DND-41 (cell line): Measurements from ENCODE around the gene TMEM69.
"Not testable (repeated sequence)": the region's sequence is repeated elsewhere in the genome, so short reads cannot be mapped to it uniquely, and the experiment has no call there.

ENCODE experiments used
- ATAC-seq: fragments of 200-7000 bp; cut with Tn5 transposase; 3 replicates; pipeline ENCODE4 v1.9.1; 2021; ENCODE audit warnings: low read depth; ENCODE audit not compliant: insufficient read depth
- DNase-seq: peaks from one replicate; pipeline ENCODE4 v3.0.0-alpha.2; 2020
- H2AFZ ChIP-seq: 2 replicates; pipeline ENCODE4 v1.6.0; 2012; ENCODE audit warnings: low read depth, low read length
- H3K27ac ChIP-seq: 2 replicates; pipeline ENCODE4 v1.5.1; 2012; ENCODE audit warnings: low read length, inconsistent platforms
- H3K27me3 ChIP-seq: fragments of 200-600 bp; sonication (generic); 2 replicates; pipeline ENCODE4 v1.6.0; 2012; ENCODE audit warnings: low read length, mild to moderate bottlenecking, inconsistent platforms; ENCODE audit not compliant: insufficient read depth, poor library complexity
- H3K36me3 ChIP-seq: 2 replicates; pipeline ENCODE4 v1.5.1; 2012; ENCODE audit warnings: low read length, inconsistent platforms; ENCODE audit not compliant: insufficient read depth
- H3K4me1 ChIP-seq: 2 replicates; pipeline ENCODE4 v1.5.1; 2012; ENCODE audit warnings: mild to moderate bottlenecking, low read length; ENCODE audit not compliant: insufficient read depth
- H3K4me2 ChIP-seq: 2 replicates; pipeline ENCODE4 v1.6.0; 2012; ENCODE audit warnings: mild to moderate bottlenecking, moderate library complexity, low read length, inconsistent platforms; ENCODE audit not compliant: insufficient read depth
- H3K4me3 ChIP-seq, 2 experiments: fragments of 200-600 bp in 1 of 2; shearing (Covaris generic) in 1 of 2; 2 replicates each; pipeline ENCODE4 v1.5.1; 2012 to 2016; ENCODE audit warnings: inconsistent platforms in 2 of 2, low read length in 2 of 2, mild to moderate bottlenecking in 2 of 2, low read depth in 1 of 2, moderate library complexity in 1 of 2
- H3K79me2 ChIP-seq: 2 replicates; pipeline ENCODE4 v1.6.0; 2012; ENCODE audit warnings: low read length, inconsistent platforms; ENCODE audit not compliant: insufficient read depth
- H3K9ac ChIP-seq: 2 replicates; pipeline ENCODE4 v1.6.0; 2012; ENCODE audit warnings: low read depth, mild to moderate bottlenecking, inconsistent platforms, low read length, moderate library complexity
- H3K9me3 ChIP-seq: 2 replicates; pipeline ENCODE4 v1.5.1; 2012; ENCODE audit warnings: low read length, moderate library complexity, mild to moderate bottlenecking, inconsistent platforms; ENCODE audit not compliant: insufficient read depth, severe bottlenecking
- H4K20me1 ChIP-seq: 2 replicates; pipeline ENCODE4 v1.6.0; 2012; ENCODE audit warnings: low read length; ENCODE audit not compliant: insufficient read depth
- EZH2 ChIP-seq: IDR thresholded peaks from 3 replicates; pipeline ENCODE4 v1.6.1; 2012; ENCODE audit warnings: borderline replicate concordance, low read depth, mild to moderate bottlenecking, moderate library complexity, low read length, inconsistent platforms; ENCODE audit not compliant: severe bottlenecking
- TF ChIP-seq, protein P1 (sequence below): IDR thresholded peaks from 2 replicates; pipeline ENCODE4 v1.5.1; 2012; ENCODE audit warnings: borderline replicate concordance, low read length, moderate library complexity, mild to moderate bottlenecking; ENCODE audit not compliant: poor library complexity, severe bottlenecking; ENCODE audit errors: extremely low read depth

The TMEM69 gene

DNA sequence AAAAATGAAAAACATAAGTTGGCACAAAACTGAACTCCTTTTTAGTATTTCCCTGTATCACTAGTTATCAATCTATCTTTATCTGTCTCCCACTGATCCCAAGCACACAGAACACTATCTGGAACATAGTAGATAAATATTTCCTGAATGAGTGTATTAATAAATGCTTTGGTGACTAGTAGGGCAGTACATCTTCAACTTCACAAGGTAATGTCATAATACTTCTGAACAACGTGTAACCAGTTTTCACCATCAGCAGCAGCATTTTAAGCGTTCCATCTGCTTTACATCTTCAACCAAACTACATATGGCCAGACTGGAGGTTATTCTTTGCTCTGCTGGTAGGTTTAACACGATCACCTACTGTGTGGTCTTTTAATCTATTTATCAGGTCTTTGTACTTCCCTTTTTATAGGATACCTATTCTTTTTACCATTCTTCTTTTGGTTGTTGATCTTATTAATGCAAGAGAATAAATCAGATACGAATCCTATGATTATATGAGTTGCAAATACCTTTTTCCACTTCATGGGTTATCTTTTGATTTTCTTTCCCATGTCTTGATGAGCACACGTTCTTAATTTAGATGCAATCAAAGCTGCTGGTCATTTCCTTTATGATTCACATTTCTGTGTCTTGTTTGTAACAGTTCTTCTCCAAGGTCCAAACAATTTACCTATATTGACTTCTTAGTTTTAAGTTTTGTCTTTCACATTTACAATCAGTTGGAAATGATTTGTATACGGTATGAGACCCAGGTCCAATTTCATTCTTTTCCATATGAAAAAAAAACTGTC, 17.9 kb upstream of the TMEM69 start:
- no peak for ATAC-seq
- Histone ChIP-seq H3K36me3 (peaks cover 24% of the 10 kb centered on the region), H3K9me3 (no peaks in the 10 kb centered on the region), H3K4me2 (no peak overlapping the region), H4K20me1 (peaks cover 76% of the 10 kb centered on the region), H3K27me3 (no peaks in the 10 kb centered on the region), H3K4me1 (no peaks in the 10 kb centered on the region; the same call in 1 of the 2 replicates), H3K79me2 (peaks cover 99% of the 10 kb centered on the region), H3K27ac (no peak overlapping the region), H3K4me3 (no peak overlapping the region), H2AFZ (no peak overlapping the region), H3K9ac (no peak overlapping the region)
- TF ChIP-seq EZH2, result no peak
- TF ChIP-seq, protein P1, sequence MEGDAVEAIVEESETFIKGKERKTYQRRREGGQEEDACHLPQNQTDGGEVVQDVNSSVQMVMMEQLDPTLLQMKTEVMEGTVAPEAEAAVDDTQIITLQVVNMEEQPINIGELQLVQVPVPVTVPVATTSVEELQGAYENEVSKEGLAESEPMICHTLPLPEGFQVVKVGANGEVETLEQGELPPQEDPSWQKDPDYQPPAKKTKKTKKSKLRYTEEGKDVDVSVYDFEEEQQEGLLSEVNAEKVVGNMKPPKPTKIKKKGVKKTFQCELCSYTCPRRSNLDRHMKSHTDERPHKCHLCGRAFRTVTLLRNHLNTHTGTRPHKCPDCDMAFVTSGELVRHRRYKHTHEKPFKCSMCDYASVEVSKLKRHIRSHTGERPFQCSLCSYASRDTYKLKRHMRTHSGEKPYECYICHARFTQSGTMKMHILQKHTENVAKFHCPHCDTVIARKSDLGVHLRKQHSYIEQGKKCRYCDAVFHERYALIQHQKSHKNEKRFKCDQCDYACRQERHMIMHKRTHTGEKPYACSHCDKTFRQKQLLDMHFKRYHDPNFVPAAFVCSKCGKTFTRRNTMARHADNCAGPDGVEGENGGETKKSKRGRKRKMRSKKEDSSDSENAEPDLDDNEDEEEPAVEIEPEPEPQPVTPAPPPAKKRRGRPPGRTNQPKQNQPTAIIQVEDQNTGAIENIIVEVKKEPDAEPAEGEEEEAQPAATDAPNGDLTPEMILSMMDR, result no peak
- DNase-seq, result no peak

DNA sequence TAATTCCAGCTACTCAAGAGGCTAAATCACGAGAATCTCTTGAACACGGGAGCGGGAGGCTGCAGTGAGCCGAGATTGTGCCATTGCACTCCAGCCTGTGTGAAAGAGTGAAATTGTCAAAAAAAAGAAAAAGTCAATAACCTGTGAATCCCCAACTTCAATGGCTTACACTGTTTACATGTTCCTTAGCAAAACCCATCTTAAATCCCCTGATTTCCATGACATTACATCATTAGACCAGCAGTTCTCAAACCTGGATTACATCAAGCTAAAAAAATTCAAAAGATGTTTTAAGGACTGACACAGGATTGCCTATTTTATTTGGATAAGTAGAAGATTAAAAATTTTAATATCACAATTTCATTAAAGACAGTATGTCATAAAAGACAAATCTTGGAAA, 14.0 kb upstream of the TMEM69 start:
- no peaks in the 10 kb centered on the region for H3K9me3 ChIP-seq
- DNase-seq (no peak), ATAC-seq (no peak)
- H3K36me3 ChIP-seq, result peaks cover 25% of the 10 kb centered on the region
- no peak overlapping the region for H2AFZ ChIP-seq
- H3K9ac ChIP-seq, result no peak overlapping the region
- no peak overlapping the region for H3K4me3 ChIP-seq
- no peaks in the 10 kb centered on the region for H3K27me3 ChIP-seq
- peaks cover 98% of the 10 kb centered on the region for H3K79me2 ChIP-seq
- no peak overlapping the region for H3K4me2 ChIP-seq
- H3K4me1 ChIP-seq, result no peaks in the 10 kb centered on the region; the same call in 1 of the 2 replicates
- peaks cover 70% of the 10 kb centered on the region for H4K20me1 ChIP-seq
- no peak for TF ChIP-seq EZH2
- TF ChIP-seq, protein P1, result no peak
- no peak overlapping the region for H3K27ac ChIP-seq

DNA sequence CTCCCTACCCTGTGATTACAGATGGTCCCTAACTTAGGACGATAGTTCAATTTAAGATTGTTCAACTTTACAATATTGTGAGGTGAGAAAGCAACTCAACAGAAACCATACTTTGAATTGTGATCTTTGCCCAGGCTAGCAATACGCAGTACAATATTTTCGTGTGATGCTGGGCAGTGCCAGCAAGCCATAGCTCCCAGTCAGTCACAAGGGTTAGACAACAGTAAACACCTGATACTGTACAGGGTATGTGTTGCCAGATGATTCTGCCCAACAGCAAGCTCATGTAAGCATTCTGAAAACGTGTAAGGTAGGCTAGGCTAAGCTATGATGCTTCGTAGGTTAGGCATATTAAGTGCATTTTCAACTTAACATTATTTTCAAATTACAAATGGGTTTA, 13.5 kb upstream of the TMEM69 start:
- Histone ChIP-seq H3K27ac (no peak overlapping the region), H3K27me3 (no peaks in the 10 kb centered on the region), H3K4me2 (no peak overlapping the region), H3K9ac (no peak overlapping the region), H2AFZ (no peak overlapping the region), H3K79me2 (peaks cover 98% of the 10 kb centered on the region), H3K4me3 (no peak overlapping the region), H3K4me1 (peaks cover 4% of the 10 kb centered on the region; the same call in 1 of the 2 replicates), H4K20me1 (peaks cover 71% of the 10 kb centered on the region), H3K36me3 (peaks cover 29% of the 10 kb centered on the region), H3K9me3 (no peaks in the 10 kb centered on the region)
- DNase-seq, result no peak
- TF ChIP-seq, protein P1, result no peak
- no peak for ATAC-seq

DNA sequence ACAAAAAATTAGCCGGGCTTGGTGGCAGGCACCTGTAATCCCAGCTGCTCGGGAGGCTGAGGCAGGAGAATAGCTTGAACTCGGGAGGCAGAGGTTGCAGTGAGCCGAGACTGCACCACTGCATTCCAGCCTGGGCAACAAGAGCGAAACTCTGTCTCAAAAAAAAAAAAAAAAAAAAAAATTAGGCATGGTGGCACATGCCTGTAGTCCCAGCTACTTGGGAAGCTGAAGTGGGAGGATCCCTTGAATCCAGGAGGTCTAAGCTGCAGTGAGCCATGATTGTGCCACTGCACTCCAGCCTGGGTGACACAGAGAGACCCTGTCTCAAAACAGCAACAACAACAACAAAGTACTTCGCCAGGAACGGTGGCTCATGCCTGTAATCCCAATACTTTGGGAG, 11.4 kb upstream of the TMEM69 start:
- DNase-seq, result not testable (repeated sequence)
- H4K20me1 ChIP-seq, result peaks cover 69% of the 10 kb centered on the region

More for the DNA sequence above, 11.4 kb upstream of the TMEM69 start:
- not testable (repeated sequence) for H3K27ac ChIP-seq, H3K9ac ChIP-seq, H3K27me3 ChIP-seq, H3K4me2 ChIP-seq, H3K9me3 ChIP-seq, H2AFZ ChIP-seq, H3K4me3 ChIP-seq, H3K4me1 ChIP-seq, ATAC-seq
- Histone ChIP-seq H3K36me3 (peaks cover 23% of the 10 kb centered on the region), H3K79me2 (peaks cover 99% of the 10 kb centered on the region)
